ENCODE results near the gene DNLZ. TPM values are rescaled to one million over a fixed set of nuclear protein-coding genes. Genes with fewer than 3 reads are reported as not detected.

DNLZ gene
- total RNA-seq = 27.1 and 28.9 TPM in 2 replicates

DNA sequence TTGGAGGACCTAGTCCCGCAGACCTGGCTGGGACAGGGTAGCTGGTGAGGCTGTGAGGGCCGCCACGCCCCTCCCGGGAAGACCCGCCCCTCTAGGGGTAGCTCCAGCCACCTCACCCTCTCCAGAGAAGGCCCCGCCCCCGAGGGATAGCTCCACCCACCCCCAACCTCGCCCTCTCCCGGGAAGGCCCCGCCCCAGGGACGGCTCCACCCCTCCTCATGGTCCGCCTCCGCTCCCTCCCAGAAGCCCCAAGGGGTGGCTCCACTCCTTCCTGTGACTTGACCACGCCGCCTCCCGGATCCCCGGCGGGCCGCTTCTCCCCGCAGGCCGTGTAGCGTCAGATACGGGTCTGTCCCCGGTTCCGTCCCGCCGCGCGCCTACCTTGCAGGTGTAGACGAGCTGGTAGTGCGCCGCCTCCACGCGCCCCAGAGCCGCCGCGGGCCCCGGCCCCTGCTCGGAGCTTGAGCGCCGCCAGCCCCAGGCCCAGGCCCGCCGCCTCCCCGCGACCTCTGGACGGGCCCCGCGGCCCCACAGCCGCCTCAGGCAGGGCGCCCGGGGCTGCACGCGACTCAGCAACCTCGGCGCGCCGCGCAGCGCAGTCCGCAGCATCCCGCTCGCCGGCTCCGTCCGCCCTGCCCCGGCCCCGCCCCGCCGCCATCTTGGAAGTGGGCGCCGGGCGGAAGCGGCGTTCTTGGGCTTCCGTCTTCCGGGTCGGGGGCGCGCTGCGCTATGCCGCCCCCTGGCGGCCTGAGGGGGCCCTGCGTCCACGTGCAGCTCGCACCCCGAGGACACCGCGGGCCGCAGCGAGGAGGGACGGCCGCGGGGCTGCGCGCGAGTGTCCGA, at the start of gene DNLZ:
Gene DNLZ, minus strand, starts transcription at position 639 of the 843 bp plus-strand sequence. Its CDS starts 30 bp downstream, at position 609.
- Mint-ChIP-seq H3K4me3 (peak within 1 kb of the TSS; percentile 86), H3K9me3 (no peaks in the 10 kb centered on the region), H3K4me1 (peaks cover 9% of the 10 kb centered on the region), H3K36me3 (ENCODE audit: low read depth) (peaks cover 20% of the 10 kb centered on the region), H3K27me3 (no peaks in the 10 kb centered on the region), H3K27ac (peak within 1 kb of the TSS; percentile 87)
- intact Hi-C loops (cut with micrococcal nuclease) = loop anchor here (1.0 to 5.0 kb wide), 11 partner anchors 21 to 402 kb away; partner anchors contain the start of genes GPSM1, INPP5E, QSOX2 and SEC16A
- peak; percentile 92 for ATAC-seq (ENCODE audit: low read depth)
- peak; percentile 90 for DNase-seq
- ChIA-PET CTCF (interaction anchor here (0.9 to 1.7 kb wide), 6 partner anchors 28 to 241 kb away, joined by 3 to 8 read pairs (median 3); no protein-coding TSS in a partner anchor), POLR2A (interaction anchor here (0.6 to 2.4 kb wide), 24 partner anchors 9 to 456 kb away, joined by 3 to 19 read pairs (median 4); partner anchors contain the start of genes CAMSAP1, ENTR1, PMPCA and SNAPC4)
- TF ChIP-seq, protein P1, sequence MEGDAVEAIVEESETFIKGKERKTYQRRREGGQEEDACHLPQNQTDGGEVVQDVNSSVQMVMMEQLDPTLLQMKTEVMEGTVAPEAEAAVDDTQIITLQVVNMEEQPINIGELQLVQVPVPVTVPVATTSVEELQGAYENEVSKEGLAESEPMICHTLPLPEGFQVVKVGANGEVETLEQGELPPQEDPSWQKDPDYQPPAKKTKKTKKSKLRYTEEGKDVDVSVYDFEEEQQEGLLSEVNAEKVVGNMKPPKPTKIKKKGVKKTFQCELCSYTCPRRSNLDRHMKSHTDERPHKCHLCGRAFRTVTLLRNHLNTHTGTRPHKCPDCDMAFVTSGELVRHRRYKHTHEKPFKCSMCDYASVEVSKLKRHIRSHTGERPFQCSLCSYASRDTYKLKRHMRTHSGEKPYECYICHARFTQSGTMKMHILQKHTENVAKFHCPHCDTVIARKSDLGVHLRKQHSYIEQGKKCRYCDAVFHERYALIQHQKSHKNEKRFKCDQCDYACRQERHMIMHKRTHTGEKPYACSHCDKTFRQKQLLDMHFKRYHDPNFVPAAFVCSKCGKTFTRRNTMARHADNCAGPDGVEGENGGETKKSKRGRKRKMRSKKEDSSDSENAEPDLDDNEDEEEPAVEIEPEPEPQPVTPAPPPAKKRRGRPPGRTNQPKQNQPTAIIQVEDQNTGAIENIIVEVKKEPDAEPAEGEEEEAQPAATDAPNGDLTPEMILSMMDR (IDR thresholded peaks at IDR 0.05) = peak; percentile 84

DNA sequence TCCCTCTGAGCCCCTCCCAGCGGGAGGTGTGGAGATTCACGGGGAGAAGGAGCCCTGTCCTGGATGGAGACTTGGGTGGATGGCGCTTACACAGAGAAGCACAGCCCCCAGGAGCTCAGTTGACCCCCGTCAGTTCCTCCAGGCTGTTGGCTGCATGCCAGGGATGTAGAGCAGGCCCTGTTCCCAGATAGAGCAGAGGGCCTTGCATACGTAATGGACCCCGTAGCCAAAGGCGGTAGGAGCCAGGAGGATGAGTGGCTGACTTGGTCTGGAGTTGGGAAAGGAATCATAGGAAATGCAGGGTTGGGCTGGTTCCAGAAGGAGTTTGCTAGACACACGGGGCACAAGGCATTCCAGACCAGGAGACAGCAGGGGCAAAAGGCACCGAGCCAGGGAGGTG, 49.4 kb upstream of the DNLZ start:
- Mint-ChIP-seq H3K27me3 (no peaks in the 10 kb centered on the region), H3K4me3 (no peak overlapping the region), H3K27ac (no peak overlapping the region), H3K36me3 (ENCODE audit: low read depth) (peaks cover 60% of the 10 kb centered on the region), H3K4me1 (peaks cover 34% of the 10 kb centered on the region), H3K9me3 (no peaks in the 10 kb centered on the region)
- intact Hi-C loops (cut with micrococcal nuclease) = no loop called here
- ATAC-seq (ENCODE audit: low read depth) (no peak), DNase-seq (no peak)
- ChIA-PET CTCF (no interaction called here), POLR2A (interaction anchor here (1.1 kb wide), 1 partner anchor 9 kb away, joined by 3 read pairs; no protein-coding TSS in a partner anchor)
- TF ChIP-seq, protein P1 (IDR thresholded peaks at IDR 0.05) = no peak

DNA sequence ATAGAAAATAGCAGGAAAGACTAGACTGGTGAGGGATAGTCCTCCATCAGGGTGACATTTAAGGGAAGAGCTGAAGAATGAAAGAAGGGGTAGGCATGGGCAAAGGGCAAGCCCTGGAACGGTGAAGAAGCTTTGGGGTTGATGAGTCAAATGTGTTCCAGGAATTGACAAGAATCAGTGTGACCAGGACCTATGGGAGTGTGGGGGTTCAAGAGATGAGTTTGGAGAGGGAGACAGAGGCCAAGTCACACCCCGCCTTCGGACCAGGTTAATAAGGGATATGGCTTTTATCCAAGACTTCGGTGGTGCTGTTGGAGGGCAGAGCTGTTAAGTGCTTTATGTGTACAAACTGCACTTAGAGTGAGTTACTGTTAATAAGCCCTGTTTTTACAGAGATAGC, 47.8 kb upstream of the DNLZ start:
- Mint-ChIP-seq H3K36me3 (ENCODE audit: low read depth) (peaks cover 55% of the 10 kb centered on the region), H3K27ac (peak overlapping the region; percentile 90), H3K27me3 (no peaks in the 10 kb centered on the region), H3K4me1 (peaks cover 39% of the 10 kb centered on the region), H3K9me3 (no peaks in the 10 kb centered on the region), H3K4me3 (peak overlapping the region; percentile 92)
- POLR2A ChIA-PET = no interaction called here
- CTCF ChIA-PET = interaction anchor here (1.8 kb wide), 1 partner anchor 10 kb away, joined by 4 read pairs; no protein-coding TSS in a partner anchor
- intact Hi-C loops (cut with micrococcal nuclease) = loop anchor here (2.0 kb wide), 2 partner anchors 27 to 71 kb away; partner anchors contain the start of genes INPP5E and SEC16A
- ATAC-seq (ENCODE audit: low read depth) (no peak), DNase-seq (no peak)
- TF ChIP-seq, protein P1 (IDR thresholded peaks at IDR 0.05) = no peak

- H3K9me3 Mint-ChIP-seq = no peaks in the 10 kb centered on the region
- TF ChIP-seq, protein P1 (IDR thresholded peaks at IDR 0.05) = no peak
- H3K4me1 Mint-ChIP-seq = peaks cover 41% of the 10 kb centered on the region
- POLR2A ChIA-PET = interaction anchor here (1.0 to 1.4 kb wide), 3 partner anchors 9 to 48 kb away, joined by 3 to 19 read pairs (median 10); partner anchors contain the start of gene DNLZ
- H3K27ac Mint-ChIP-seq = peak within 1 kb of the TSS; percentile 90
- ATAC-seq (ENCODE audit: low read depth) (peak; percentile 87), DNase-seq (peak; percentile 98)
- peaks cover 53% of the 10 kb centered on the region for H3K36me3 Mint-ChIP-seq (ENCODE audit: low read depth)
- CTCF ChIA-PET = interaction anchor here (1.8 kb wide), 1 partner anchor 9 kb away, joined by 4 read pairs; no protein-coding TSS in a partner anchor
- intact Hi-C loops (cut with micrococcal nuclease) = loop anchor here (1.0 to 2.0 kb wide), 3 partner anchors 10 to 72 kb away; partner anchors contain the start of genes INPP5E, SEC16A and SNAPC4
- peak within 1 kb of the TSS; percentile 92 for H3K4me3 Mint-ChIP-seq
- no peaks in the 10 kb centered on the region for H3K27me3 Mint-ChIP-seq
Observed at GRCh38 chr9:136410500-136411287, 47.1 kb upstream of the DNLZ start, which contains the start of the genes ENTR1 and PMPCA. Gene ENTR1 (minus strand): TSS chr9:136410614. CDS start chr9:136410397, 217 bp downstream. Gene PMPCA (plus strand): TSS chr9:136410658. CDS start chr9:136410669, 11 bp downstream.

Measured in activated B cell treated with CpG ODN at 0.5 μM for 24 hours (primary cell).